GM10266 (cell line): ENCODE data around the gene UBE2E2.

Experiments used
- DNase-seq: peaks from one replicate; pipeline ENCODE4 v3.0.0; 2012; ENCODE audit errors: extremely low spot score
- TF ChIP-seq, protein P1 (sequence below): IDR thresholded peaks from 2 replicates; pipeline ENCODE4 v1.5.1; 2012; ENCODE audit warnings: mild to moderate bottlenecking, low read depth; ENCODE audit not compliant: control insufficient read depth, insufficient read depth; ENCODE audit errors: missing control alignments

The UBE2E2 gene

DNA sequence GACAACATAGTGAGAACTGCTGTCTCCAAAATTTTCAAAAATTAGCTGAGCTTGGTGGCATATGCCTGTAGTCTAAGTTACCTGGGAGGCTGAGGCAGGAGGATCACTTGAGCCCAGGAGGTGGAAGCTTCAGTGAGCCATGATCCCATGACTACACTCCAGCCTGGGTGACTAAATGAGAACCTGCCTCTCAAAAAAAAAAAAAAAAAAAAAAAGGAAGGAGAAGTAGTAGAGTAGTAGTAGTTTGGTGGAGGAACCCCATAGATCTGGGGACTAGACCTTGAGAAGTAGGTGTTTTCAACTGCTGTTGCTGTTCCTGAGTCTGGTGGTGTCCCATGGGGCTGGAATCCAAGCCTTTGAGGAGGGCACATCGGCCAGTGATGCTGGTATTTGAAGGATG, 38.4 kb upstream of the UBE2E2 start:
- TF ChIP-seq, protein P1, sequence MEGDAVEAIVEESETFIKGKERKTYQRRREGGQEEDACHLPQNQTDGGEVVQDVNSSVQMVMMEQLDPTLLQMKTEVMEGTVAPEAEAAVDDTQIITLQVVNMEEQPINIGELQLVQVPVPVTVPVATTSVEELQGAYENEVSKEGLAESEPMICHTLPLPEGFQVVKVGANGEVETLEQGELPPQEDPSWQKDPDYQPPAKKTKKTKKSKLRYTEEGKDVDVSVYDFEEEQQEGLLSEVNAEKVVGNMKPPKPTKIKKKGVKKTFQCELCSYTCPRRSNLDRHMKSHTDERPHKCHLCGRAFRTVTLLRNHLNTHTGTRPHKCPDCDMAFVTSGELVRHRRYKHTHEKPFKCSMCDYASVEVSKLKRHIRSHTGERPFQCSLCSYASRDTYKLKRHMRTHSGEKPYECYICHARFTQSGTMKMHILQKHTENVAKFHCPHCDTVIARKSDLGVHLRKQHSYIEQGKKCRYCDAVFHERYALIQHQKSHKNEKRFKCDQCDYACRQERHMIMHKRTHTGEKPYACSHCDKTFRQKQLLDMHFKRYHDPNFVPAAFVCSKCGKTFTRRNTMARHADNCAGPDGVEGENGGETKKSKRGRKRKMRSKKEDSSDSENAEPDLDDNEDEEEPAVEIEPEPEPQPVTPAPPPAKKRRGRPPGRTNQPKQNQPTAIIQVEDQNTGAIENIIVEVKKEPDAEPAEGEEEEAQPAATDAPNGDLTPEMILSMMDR, result no peak
- DNase-seq, result no peak

DNA sequence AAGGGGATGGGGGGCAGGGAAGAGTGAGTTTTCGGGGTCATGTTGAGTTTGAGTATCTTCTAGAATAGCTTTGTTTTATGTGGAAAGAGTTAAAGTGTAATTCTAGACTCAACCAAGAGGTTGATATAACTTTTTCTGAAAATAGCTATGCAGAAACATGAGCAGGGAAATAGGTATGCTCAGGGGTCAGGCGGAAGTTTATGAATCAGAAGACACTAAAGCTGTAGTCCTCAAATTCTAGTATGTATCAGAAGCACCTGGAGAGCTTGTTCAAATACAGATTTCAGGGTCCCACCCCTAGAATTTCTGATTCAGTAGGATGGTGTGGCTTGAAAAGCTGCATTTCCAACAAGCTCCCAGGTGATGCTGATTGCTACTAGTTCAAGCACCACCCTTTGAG, 37.6 kb upstream of the UBE2E2 start:
- TF ChIP-seq, protein P1, result no peak
- DNase-seq, result no peak

DNA sequence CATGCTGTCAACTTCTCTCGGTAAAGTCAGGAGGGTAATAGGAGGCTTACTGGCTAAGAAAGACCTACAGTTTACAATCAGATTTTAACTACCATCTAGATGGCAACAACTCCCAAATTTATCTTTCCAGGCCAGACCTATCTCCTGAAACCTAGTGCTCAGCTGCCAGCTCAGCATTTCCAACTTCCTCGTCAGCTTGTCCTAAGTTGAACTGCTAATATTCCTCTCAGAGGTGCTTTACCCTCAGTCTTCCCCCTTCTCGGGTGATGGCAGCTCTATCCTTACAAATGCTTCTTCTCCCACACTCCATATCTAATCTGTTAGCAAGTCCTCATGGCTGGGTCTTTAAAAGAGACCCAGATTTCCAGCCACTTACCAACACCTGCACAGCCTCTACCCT, 36.9 kb upstream of the UBE2E2 start:
- TF ChIP-seq, protein P1, result no peak
- no peak for DNase-seq

DNA sequence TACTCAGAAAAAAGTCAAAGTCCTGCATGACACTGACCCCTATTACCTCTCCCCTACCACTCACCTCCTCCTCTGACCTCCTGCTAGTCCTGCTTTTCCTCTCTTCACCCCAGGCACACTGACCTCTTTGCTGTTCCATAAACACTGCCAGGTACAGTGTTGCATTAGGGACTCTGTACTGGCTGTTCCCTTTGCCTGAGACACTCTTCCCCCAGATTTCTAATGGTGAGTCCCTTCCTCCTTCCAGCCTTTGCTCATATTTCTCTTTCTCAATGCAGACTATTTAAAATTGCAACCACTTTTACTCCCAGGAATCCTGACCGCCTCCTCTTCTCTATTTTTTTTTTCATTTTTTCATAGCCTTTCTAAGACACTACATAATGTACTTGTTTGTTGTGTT, 36.3 kb upstream of the UBE2E2 start:
- no peak for DNase-seq
- TF ChIP-seq, protein P1, result no peak

DNA sequence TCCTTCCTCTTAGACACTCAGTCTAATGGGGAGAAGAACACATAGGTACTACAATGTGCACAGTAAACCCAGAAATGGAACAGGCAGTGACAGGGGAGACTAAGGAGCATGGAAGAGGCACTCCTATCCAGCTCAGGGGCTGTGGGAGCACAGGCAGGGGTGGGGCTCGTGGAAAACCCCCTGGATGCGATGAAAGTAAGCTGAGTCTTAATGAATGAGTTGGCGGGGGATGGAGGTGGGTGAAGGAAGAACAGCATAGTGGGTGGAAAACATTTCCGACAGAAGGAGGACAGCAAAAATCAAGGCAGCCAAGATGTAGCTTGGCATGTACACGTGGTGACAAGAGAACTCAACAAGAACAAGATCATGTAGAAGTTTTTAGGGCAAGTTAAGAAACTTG, 33.6 kb upstream of the UBE2E2 start:
- DNase-seq, result no peak
- TF ChIP-seq, protein P1, result no peak

DNA sequence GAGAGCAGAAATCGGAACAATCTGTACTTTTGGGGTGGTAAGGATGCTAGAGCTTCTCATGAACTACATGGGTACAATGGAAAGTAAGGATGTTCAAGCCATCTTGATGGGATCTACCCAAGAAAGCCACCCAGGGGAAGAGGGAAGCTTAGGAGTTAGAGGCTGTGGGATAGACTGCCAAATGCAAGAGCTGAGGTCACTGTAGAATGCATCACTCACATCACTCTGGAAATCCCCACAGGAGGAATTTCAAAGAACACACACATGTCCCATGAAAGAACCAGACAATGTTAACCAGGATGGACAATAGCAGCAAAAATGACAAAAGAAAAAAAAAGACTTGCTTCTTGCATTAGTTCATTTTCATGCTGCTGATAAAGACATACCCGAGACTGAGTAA, 32.8 kb upstream of the UBE2E2 start:
- DNase-seq, result no peak
- TF ChIP-seq, protein P1, result no peak

DNA sequence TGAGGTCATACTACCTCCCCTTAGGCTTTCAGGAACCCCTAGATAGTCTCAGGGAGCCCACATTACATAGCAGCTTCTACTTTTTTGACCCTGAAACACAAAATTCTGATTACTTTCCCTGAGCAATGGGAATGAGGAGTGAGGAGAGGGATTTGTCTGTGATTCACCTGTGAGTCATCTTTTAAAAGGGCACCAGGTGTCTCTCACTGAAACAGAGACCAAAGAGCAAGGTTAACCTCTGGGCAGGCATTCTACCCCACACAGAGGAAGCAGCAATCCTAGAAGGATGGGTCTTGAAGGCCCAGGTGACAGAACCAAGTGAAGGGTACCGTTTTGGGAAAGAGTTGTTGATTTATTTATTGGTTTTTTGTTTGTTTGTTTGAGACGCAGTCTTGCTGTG, 31.1 kb upstream of the UBE2E2 start:
- no peak for DNase-seq

More for the DNA sequence above, 31.1 kb upstream of the UBE2E2 start:
- TF ChIP-seq, protein P1, result no peak
